GM23248 (cell line): ENCODE results near the gene UGGT1. TPM values are rescaled to one million over a fixed set of nuclear protein-coding genes. Genes with fewer than 3 reads are reported as not detected.

Experiments used
- DNase-seq: peaks from one replicate; pipeline ENCODE4 v3.0.0-alpha.2; 2015
- H2AFZ ChIP-seq: fragments of 200-600 bp; sonication (generic); 2 replicates; pipeline ENCODE4 v1.6.1; 2016; ENCODE audit warnings: antibody characterized with exemption
- H3F3A ChIP-seq: fragments of 200-600 bp; sonication (generic); 2 replicates; pipeline ENCODE4 v1.6.1; 2016; ENCODE audit warnings: mild to moderate bottlenecking, antibody characterized with exemption, mixed run types; ENCODE audit not compliant: insufficient read depth
- H3K27ac ChIP-seq: fragments of 200-600 bp; sonication (generic); 2 replicates; pipeline ENCODE4 v1.5.1; 2016; ENCODE audit warnings: mild to moderate bottlenecking
- H3K27me3 ChIP-seq: fragments of 200-600 bp; sonication (generic); replicated peaks from 2 replicates; pipeline ENCODE4 v1.6.1; 2016; ENCODE audit warnings: mild to moderate bottlenecking; ENCODE audit not compliant: insufficient read depth
- H3K36me3 ChIP-seq: fragments of 200-600 bp; sonication (generic); 2 replicates; pipeline ENCODE4 v1.6.1; 2016; ENCODE audit warnings: low read depth, mild to moderate bottlenecking
- H3K4me1 ChIP-seq: fragments of 200-600 bp; sonication (generic); 2 replicates; pipeline ENCODE4 v1.6.1; 2016; ENCODE audit warnings: mild to moderate bottlenecking; ENCODE audit not compliant: insufficient read depth
- H3K4me2 ChIP-seq: fragments of 200-600 bp; sonication (generic); one replicate; pipeline ENCODE4 v1.6.1; 2016; ENCODE audit warnings: mild to moderate bottlenecking; ENCODE audit not compliant: unreplicated experiment
- H3K4me3 ChIP-seq: fragments of 200-600 bp; sonication (generic); 2 replicates; pipeline ENCODE4 v1.5.1; 2016; ENCODE audit warnings: mild to moderate bottlenecking
- H3K79me2 ChIP-seq: fragments of 200-600 bp; sonication (generic); 2 replicates; pipeline ENCODE4 v1.6.1; 2016; ENCODE audit warnings: mild to moderate bottlenecking; ENCODE audit not compliant: insufficient read depth
- H3K9ac ChIP-seq: fragments of 200-600 bp; sonication (generic); 2 replicates; pipeline ENCODE4 v1.6.1; 2016; ENCODE audit warnings: mild to moderate bottlenecking
- H3K9me2 ChIP-seq: fragments of 200-600 bp; sonication (generic); 2 replicates; pipeline ENCODE4 v1.6.1; 2016; ENCODE audit warnings: mixed run types, mild to moderate bottlenecking, moderate library complexity; ENCODE audit not compliant: insufficient read depth
- H3K9me3 ChIP-seq: fragments of 200-600 bp; sonication (generic); one replicate; pipeline ENCODE4 v1.6.1; 2017; ENCODE audit warnings: low read depth
- H4K20me1 ChIP-seq: fragments of 200-600 bp; sonication (generic); 2 replicates; pipeline ENCODE4 v1.6.0; 2016; ENCODE audit not compliant: insufficient read depth
- EZH2 ChIP-seq: fragments of 200-600 bp; sonication (generic); IDR thresholded peaks from 2 replicates; pipeline ENCODE4 v1.6.1; 2018; ENCODE audit warnings: antibody characterized with exemption, mild to moderate bottlenecking; ENCODE audit not compliant: insufficient read depth, poor library complexity, severe bottlenecking
- EZH2phosphoT487 ChIP-seq: fragments of 200-600 bp; sonication (generic); IDR thresholded peaks from 2 replicates; pipeline ENCODE4 v1.6.1; 2018; ENCODE audit warnings: antibody characterized with exemption, moderate library complexity, mild to moderate bottlenecking, low read depth; ENCODE audit not compliant: insufficient read depth
- WGBS, 2 experiments: methylation state at CpG; one replicate each; pipeline ENCODE4 v1.1.6; 2015 to 2017; ENCODE audit warnings: low lambda C conversion rate in 2 of 2, low coverage in 1 of 2; ENCODE audit errors: missing lambda C conversion rate in 2 of 2; 5-methylcytosine and 5-hydroxymethylcytosine counted together
- in situ Hi-C: fragments of 300-500 bp; cut with MboI; formaldehyde crosslinking; loops from 2 replicates; pipeline ENCODE4 v1.15.0; 2020
- polyA plus RNA-seq: library from polyadenylated mRNA; unstranded; fragments of >200 nt; fragmentation: Nextera tagmentation; extraction: Ambion mirVana; gene quantifications from 2 replicates; pipeline ENCODE4 v1.2.1, GENCODE V29; 2016
- total RNA-seq: library from RNA; depleted of rRNA; stranded (reverse); fragments of >200 nt; shearing (Covaris generic); gene quantifications from 2 replicates; pipeline ENCODE4 v1.2.3, GENCODE V29; 2014

UGGT1 gene
- total and polyA plus RNA-seq, 2 experiments from 2014 or later = 16.9 to 53.6 TPM

DNA sequence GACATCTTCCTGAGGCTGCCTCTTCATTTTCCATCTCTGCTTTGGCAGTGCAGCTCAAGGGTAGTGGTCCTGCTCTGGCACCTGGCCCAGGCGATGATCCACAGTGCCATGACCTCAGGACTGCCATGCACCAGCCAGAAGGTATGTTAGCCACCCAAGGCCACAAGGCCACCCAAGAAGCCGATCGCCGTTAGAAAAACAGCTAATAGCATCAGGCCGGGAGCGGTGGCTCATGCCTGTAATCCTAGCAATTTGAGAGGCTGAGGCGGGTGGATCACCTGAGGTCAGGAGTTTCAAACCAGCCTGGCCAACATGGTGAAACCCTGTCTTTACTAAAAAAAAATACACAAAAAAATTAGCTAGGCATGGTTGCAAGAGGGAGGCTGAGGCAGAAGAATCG lies 28.4 kb upstream of the UGGT1 start:
- no peaks in the 10 kb centered on the region for H3K4me1 ChIP-seq
- no peaks in the 10 kb centered on the region for H3K27me3 ChIP-seq
- no peak overlapping the region for H3K4me2 ChIP-seq
- H3K36me3 ChIP-seq = no peaks in the 10 kb centered on the region
- no peak overlapping the region for H3K9ac ChIP-seq
- no peaks in the 10 kb centered on the region for H3K9me2 ChIP-seq
- H3F3A ChIP-seq = no peaks in the 10 kb centered on the region
- DNase-seq = no peak
- in situ Hi-C loops = no loop called here
- no peaks in the 10 kb centered on the region for H3K79me2 ChIP-seq
- no peak overlapping the region for H3K27ac ChIP-seq
- TF ChIP-seq EZH2phosphoT487 (no peak), EZH2 (no peak)
- no peak overlapping the region for H2AFZ ChIP-seq
- 81% methylated on average over 8 of the region's 8 CpGs for WGBS, 2 experiments
- H3K4me3 ChIP-seq = no peak overlapping the region
- no peaks in the 10 kb centered on the region for H3K9me3 ChIP-seq
- no peaks in the 10 kb centered on the region for H4K20me1 ChIP-seq

DNA sequence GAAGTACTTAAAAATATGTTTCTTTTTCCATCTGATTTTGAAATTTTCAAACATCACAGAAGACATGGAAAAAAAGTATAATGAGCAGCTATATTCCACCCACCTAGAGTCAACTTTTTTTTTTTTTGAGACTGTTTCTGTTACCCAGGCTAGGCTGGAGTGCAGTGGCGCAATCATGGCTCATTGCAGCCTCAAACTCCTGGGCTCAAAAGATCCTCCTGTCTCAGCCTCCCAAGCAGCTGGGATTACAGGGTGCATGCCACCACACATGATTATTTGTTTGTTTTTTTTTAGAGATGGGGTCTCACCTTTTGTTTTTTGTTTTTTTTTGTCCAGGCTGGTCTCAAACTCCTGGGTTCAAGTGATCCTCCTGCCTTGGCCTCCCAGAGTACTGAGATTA lies 26.6 kb upstream of the UGGT1 start:
- no peak overlapping the region for H2AFZ ChIP-seq
- no peaks in the 10 kb centered on the region for H3K27me3 ChIP-seq
- no peak for DNase-seq
- H3K4me1 ChIP-seq = no peaks in the 10 kb centered on the region
- H3K36me3 ChIP-seq = no peaks in the 10 kb centered on the region
- H3K9me3 ChIP-seq = no peaks in the 10 kb centered on the region
- no peak overlapping the region for H3K4me2 ChIP-seq
- no peaks in the 10 kb centered on the region for H3K79me2 ChIP-seq
- in situ Hi-C loops = no loop called here
- WGBS, 2 experiments = 90 to 100% methylated on average over 1 of the region's 1 CpG
- H3F3A ChIP-seq = no peaks in the 10 kb centered on the region
- no peaks in the 10 kb centered on the region for H3K9me2 ChIP-seq
- no peak overlapping the region for H3K27ac ChIP-seq
- no peaks in the 10 kb centered on the region for H4K20me1 ChIP-seq
- no peak overlapping the region for H3K9ac ChIP-seq
- no peak overlapping the region for H3K4me3 ChIP-seq
- TF ChIP-seq EZH2phosphoT487 (no peak), EZH2 (no peak)

DNA sequence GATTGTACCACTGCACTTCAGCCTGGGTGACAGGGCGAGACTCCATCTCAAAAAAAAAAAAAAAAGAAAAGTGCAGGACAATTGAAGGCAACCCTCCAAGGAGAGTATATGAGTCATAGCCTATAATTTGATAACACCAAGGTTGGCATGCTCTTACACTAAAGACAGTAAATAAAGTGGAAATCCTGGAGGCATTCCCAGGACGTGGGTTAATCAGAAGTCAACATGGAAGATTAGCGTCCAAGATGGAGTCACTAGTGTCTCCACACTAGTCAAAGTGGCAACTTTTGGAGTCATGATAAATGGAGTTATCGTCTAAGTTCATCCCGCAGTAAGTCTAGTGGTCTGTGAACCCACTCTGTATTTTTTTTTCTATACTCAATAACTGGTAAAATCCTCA lies 21.2 kb upstream of the UGGT1 start:
- Histone ChIP-seq H3K9me3 (no peaks in the 10 kb centered on the region), H3K27ac (no peak overlapping the region), H3K36me3 (no peaks in the 10 kb centered on the region), H3K4me1 (no peaks in the 10 kb centered on the region), H3K79me2 (no peaks in the 10 kb centered on the region), H3K9me2 (no peaks in the 10 kb centered on the region), H3K27me3 (no peaks in the 10 kb centered on the region), H2AFZ (no peak overlapping the region), H3K4me3 (no peak overlapping the region), H3F3A (no peaks in the 10 kb centered on the region), H4K20me1 (no peaks in the 10 kb centered on the region), H3K9ac (no peak overlapping the region), H3K4me2 (no peak overlapping the region)
- DNase-seq = peak; percentile 29
- in situ Hi-C loops = no loop called here
- TF ChIP-seq EZH2phosphoT487 = no peak
- no peak for TF ChIP-seq EZH2
- WGBS, 2 experiments = 63 to 65% methylated on average over 5 of the region's 5 CpGs

DNA sequence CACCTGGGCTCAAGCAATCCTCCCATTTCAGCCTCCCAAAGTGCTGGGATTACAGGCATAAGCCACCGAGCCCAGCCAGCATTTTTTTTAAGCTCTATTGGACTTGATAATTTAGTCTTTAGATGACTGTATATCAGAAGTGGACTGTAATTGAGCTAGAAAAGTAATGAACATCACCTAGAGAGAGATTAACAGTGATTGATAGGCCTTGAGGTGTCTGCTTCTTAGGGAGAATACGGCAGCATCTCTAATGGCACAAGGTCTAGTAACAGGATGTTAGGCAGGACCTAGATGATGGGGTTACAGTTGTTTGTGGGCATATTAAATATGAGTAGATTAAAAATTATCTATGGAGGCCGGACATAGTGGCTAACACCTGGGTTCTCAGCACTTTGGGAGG lies 17.7 kb upstream of the UGGT1 start:
- TF ChIP-seq EZH2phosphoT487 = no peak
- TF ChIP-seq EZH2 = no peak
- Histone ChIP-seq H3K4me2 (no peak overlapping the region), H3K27ac (no peak overlapping the region), H3K9me2 (no peaks in the 10 kb centered on the region), H4K20me1 (no peaks in the 10 kb centered on the region), H3K79me2 (no peaks in the 10 kb centered on the region), H3K36me3 (no peaks in the 10 kb centered on the region), H3K9me3 (no peaks in the 10 kb centered on the region), H2AFZ (no peak overlapping the region), H3F3A (no peaks in the 10 kb centered on the region), H3K9ac (no peak overlapping the region), H3K4me3 (no peak overlapping the region), H3K27me3 (no peaks in the 10 kb centered on the region), H3K4me1 (no peaks in the 10 kb centered on the region)
- no peak for DNase-seq
- in situ Hi-C loops = no loop called here
- WGBS, 2 experiments = 45 to 56% methylated on average over 3 of the region's 3 CpGs

DNA sequence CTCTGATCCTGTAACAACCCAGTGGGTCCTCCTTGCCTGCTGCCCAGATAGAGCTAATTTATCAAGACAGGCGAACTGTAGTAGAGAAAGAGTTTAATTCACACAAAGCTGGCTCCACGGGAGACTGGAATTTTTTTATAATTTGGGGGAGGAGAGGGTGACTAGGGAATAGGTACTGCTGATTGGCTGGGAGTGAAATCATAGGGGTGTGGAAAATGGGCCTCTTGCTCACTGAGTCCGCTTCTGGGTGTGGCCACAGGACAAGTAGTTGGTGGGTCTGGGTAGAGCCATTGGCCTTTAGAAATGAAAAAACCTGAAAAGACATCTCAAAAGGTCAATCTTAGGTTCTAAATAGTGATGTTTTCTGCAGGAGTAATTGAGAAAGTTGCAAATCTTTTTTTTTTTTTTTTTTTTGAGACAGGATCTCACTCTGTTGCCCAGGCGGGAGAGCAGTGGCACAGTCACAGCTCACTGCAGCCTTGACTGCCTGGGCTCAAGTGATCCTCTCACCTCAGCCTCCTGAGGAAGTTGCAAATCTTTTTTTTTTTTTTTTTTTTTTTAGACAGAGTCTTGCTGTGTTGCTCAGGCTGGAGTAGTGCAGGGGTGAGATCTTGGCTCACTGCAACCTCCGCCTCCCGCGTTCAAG lies 14.4 kb upstream of the UGGT1 start:
- no peaks in the 10 kb centered on the region for H3K9me3 ChIP-seq
- H3K4me1 ChIP-seq = no peaks in the 10 kb centered on the region
- 78 to 81% methylated on average over 7 of the region's 7 CpGs for WGBS, 2 experiments
- TF ChIP-seq EZH2phosphoT487 (no peak), EZH2 (no peak)
- no peak overlapping the region for H3K4me3 ChIP-seq
- H3F3A ChIP-seq = no peaks in the 10 kb centered on the region
- H3K27ac ChIP-seq = no peak overlapping the region
- no peaks in the 10 kb centered on the region for H3K9me2 ChIP-seq
- H4K20me1 ChIP-seq = no peaks in the 10 kb centered on the region
- in situ Hi-C loops = no loop called here
- no peak for DNase-seq
- no peaks in the 10 kb centered on the region for H3K36me3 ChIP-seq
- H2AFZ ChIP-seq = no peak overlapping the region
- no peak overlapping the region for H3K9ac ChIP-seq
- H3K4me2 ChIP-seq = no peak overlapping the region
- no peaks in the 10 kb centered on the region for H3K27me3 ChIP-seq
- no peaks in the 10 kb centered on the region for H3K79me2 ChIP-seq
